Activated CD4-positive, alpha-beta T cell treated with anti-CD3 and anti-CD28 coated beads, Interleukin-2, amount 50 U/mL, for 1 hour (primary cell): ENCODE data around the gene ZC3H11A.
A peak's percentile ranks its signal among the peaks of the same experiment; 100 is the strongest.
"Not testable (repeated sequence)": the region's sequence is repeated elsewhere in the genome, so short reads cannot be mapped to it uniquely, and the experiment has no call there.

ENCODE experiments used
- DNase-seq: peaks from one replicate; pipeline ENCODE4 v3.0.0-alpha.2; 2020

Gene ZC3H11A

DNA sequence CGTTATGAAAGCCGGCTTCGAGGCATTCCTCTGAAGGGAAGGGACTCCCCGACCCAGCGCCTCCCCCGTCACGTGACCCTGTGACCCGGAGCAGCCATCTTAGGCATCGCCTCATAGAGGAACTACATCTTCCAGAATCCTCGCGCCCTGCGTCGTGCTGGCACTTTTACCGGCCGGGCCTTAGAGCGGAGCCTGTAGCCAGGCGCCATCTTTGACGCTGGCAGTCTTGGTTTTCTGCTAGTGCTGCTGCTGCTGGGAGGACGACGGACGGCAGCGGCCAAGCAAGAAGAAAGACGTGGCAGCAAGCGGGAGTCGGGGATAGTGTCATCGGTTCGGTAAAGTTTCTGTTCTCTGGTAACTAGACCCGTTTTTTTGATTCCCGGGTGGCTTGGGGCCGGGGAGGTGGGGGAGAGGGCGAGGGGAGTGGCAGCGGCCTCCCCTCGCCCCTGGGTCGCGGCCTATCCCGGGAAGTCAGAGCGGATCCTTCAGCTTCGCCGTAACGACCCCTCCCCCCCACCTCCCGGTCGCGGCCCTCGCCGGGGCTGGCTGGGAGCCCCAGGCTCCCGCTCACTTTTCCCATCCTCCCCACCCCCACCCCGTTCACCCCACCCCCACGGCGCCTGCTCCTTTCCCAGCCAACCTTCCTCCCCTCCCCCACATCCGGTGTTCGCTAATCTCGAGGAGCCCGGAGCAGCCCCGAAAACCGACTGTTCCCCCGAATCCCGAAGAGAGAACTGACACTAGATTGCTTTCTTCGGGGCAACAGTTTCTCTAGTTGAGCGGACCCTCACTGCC is at the start of gene ZC3H11A, which contains the start of gene ZBED6:
TSS of gene ZC3H11A (plus strand) at position 183 of the 795 bp plus-strand sequence. CDS start 21,448 bp downstream, outside the sequence.
TSS of gene ZBED6 (plus strand) at position 183 of the 795 bp plus-strand sequence. CDS start 1,900 bp downstream, outside the sequence.
- peak; percentile 98 for DNase-seq

DNA sequence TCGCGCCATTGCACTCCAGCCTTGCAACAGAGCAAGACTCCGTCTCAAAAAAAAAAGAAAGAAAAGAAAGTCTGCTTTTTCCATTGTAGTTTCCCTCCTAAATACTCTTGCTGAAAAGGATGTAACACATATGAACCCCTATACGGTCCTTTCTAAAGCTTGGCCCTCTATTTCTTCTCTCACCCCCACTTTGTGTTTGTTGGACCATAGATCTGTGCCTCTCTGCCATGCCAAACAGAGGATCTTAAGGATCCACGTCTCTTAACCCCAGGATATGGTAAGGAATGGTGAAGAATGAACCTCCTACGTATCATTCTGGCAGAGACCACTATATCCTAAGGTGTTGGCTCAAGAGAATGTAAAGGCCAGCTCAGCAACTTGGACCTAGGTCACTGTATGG is 49.1 kb upstream of the ZC3H11A start:
- no peak for DNase-seq

DNA sequence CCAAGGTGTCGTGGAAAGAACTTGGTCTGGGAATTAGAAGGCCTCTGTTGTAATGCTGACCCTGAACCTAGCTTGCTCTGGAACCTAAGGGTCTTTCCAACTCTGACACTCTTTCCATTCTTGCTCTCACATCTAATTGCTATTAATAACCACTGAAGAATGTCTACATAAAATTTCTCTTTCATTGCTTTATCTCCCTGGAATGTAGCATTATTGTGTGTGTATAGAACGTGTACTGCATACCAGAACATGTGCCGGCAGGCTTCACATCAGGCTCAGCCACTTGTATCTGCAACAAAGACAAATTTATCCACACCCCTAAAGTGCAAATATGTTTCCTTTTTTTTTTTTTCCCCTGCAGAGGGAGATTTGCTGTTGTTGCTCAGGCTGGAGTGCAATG is 44.4 kb upstream of the ZC3H11A start:
- DNase-seq, result no peak

DNA sequence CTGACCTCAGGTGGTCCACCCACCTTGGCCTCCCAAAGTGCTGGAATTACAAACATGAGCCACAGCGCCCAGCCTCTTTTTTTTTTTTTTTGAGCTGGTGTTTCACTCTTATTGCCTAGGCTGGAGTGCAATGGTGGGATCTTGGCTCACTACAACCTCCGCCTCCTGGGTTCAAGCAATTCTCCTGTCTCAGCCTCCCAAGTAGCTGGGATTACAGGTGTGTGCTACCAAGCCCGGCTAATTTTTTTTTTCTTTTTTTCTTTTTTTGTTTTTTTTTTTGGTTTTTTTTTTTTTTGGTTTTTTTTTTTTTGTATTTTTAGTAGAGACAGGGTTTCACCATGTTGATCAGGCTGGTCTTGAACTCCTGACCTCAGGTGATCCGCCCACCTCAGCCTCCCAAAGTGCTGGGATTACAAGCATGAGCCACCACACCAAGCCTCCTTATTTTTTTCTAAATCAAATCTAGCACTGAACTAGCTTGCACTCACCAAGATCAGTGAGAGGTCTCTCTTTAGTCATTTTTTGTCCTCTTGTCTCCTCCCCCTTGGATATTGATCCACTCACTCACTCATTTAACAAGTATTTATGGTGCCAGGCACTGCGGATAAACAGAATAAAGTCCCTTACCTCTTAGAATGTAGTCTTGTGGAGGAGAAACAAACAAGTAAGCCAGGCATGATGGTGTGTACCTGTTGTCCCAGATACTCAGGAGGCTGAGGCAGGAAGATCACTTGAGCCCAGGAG is 43.6 kb upstream of the ZC3H11A start:
- not testable (repeated sequence) for DNase-seq

DNA sequence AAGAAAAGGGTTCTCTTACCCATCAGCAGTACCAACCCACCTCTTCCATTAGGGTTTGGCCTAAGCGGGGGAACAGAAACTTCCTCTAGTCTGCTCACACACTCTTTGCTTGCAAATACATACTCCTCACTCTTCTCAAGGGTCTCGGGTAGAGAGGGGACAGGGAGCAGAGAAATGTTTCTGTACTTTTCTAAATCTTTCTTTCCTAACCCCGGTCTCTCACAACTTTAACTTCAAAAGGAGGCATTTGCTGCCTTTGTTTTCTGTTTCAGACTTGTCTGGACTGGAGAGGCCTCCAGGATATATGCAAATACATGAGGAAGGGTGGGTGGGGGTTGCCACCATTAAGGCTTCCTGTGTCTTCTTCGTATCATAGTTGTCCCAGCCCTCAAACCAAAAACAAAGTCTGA is 41.0 kb upstream of the ZC3H11A start:
- DNase-seq, result peak; percentile 7

DNA sequence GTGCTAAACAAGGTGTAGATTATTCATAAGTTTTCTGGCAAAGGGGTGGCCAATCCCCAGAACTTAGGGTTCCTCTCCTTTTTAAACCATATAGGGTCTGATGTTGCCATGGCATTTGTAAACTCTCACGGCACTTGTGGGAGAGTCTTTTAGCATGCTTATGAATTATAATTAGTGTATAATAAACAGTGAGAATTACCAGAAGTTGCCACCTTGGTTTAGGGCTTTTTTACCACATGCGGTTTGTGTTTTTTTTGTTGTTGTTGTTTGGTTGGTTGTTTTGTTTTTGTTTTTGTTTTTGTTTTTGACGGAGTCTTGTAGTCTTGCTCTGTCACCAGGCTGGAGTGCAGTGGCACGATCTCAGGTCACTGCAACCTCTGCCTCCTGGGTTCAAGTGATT is 39.4 kb upstream of the ZC3H11A start:
- DNase-seq, result no peak

DNA sequence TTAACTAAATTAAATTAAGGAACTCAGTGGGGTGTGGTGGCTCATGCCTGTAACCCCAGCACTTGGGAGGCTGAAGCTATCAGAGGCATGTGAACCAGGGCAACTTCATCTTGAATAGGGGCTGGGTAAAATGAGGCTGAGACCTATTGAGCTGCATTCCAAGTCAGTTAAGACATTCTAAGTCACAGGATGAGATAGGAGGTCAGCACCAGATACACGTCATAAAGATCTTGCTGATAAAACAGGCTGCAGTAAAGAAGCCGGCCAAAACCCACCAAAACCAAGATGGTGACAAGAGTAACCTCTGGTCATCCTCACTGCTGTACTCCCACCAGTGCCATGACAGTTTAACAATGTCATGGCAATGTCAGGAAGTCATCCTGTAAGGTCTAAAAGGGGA is 36.7 kb upstream of the ZC3H11A start:
- not testable (repeated sequence) for DNase-seq

DNA sequence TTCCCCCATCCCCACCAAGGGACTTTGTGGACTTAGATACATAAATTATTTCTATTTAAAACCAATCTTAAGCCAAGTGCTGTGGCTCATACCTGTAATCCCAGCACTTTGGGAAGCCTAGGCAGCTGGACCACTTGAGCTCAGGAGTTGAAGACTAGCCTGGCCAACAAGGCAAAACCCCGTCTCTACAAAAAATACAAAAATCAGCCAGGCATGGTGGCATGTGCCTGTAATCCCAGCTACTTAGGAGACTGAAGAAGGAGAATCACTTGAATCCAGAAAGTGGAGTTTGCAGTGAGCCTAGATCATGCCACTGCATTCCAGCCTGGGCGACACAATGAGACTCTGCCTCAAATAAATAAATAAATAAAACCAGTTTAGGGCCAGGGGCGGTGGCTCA is 34.9 kb upstream of the ZC3H11A start:
- no peak for DNase-seq

DNA sequence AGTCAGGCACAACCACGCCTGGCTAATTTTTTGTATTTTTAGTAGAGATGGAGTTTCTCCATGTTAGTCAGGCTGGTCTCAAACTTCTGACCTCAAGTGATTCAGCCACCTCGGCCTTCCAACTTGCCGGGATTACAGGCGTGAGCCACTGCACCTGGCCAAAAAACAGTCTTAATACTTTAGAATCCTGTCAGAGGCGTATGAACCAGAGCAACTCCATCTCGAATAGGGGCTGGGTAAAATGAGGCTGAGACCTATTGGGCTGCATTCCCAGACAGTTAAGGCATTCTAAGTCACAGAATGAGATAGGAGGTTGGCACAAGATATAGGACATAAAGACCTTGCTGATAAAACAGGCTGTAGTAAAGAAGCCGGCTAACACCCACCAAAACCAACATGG is 33.5 kb upstream of the ZC3H11A start:
- DNase-seq, result not testable (repeated sequence)

DNA sequence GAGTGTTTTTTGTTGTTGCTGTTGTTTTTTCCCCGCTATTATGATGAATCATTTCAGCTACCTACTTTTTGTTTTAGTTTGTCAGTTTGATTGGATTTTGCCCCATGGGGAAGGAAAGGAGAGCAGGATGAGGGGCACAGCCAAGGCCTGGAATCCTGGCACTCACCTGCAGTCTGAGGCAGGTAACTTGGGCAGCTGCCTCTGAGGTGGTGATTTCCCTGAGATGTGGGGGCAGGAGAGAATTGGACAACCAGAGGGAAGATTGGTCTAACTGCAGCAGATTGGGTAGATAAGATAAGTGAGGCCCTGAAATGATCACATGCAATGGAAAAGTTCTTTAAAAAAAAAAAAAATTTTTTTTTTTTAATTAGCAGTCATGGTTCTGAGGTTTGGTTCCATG is 31.9 kb upstream of the ZC3H11A start:
- no peak for DNase-seq

DNA sequence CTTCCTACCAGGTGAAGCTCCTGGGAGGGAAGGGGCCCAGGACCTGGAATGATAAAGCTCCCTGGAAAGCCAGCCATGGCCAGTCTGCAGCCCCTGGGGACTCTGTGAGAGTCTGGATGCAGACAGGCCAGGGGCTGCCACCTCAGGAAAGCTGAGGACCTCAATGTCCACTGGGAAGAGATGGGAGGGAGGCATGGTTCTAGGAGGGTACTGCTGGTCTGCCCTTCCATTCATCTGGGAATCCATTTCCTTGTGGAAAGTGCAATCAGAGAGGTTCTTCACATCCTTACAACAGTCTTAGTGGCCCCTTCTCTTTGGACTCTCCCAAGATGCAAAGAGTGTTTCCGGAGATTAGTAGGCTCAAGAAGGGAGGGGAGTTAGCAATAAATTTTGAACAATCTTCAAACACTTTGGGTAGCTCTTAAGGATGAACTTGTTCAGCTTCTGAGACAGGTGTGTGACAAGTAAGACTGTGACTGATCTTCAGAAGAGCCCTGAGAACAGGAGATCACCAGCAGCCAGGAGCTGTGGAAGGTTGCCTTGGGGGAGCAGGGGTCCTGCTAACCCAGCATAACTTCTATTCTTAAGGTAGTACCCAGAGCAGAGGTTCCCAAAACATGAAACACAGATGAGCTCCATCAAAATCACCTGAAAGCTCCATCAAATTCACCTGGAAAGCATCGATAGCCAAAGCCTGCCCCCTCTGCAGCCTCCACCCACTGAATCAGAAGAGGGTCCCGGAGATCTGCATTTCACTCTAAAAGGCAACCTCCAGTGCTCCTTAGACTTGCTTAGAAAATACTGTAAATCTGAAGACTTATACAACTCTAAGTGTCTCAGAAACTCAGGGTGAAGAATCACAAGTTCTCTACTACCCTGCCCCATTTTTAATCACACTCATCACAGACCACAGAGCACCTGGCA is 31.1 kb upstream of the ZC3H11A start:
- DNase-seq, result peak; percentile 5

DNA sequence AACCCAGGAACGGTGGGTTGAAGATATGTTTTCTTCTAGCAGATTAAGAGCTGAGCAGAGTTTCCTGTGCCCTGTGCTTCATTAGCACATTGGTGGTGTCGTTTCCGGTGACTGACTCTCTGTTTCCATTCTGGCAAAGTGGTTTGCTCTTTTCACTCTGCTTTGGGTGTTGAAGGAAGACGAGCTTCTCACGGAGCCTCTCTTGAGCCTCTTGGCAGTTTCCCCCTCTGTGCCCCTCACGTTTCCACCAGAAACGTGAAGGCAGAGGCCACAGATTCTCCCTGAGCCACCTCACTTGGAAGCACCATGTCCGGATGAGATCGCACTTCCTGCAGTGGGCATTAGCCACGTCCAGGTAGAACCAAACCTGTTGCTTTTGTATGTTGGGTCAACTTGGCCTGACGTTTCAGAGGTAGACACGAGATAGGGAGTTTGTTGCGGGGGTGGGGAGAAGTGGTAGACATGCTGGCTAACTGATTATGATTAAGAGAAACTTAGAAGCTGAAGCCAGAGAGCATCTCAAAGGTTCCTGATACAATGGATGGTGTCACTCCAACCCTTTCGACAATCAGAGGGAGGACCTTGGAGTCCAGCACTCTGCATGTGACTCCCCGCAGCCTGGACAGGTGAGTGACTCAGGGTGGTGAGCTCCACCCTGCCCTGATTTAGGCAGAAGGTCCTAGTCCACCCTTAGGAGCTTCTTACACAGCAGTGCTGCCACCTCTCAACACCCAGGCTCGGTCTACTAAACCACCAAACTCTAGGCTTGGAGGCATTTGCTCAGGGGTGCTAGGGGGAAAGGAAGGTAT is 30.2 kb upstream of the ZC3H11A start, which contains the start of gene LAX1:
TSS of gene LAX1 (plus strand) at position 155 of the 809 bp plus-strand sequence. CDS start at position 538, 383 bp downstream.
- DNase-seq, result peak; percentile 72

DNA sequence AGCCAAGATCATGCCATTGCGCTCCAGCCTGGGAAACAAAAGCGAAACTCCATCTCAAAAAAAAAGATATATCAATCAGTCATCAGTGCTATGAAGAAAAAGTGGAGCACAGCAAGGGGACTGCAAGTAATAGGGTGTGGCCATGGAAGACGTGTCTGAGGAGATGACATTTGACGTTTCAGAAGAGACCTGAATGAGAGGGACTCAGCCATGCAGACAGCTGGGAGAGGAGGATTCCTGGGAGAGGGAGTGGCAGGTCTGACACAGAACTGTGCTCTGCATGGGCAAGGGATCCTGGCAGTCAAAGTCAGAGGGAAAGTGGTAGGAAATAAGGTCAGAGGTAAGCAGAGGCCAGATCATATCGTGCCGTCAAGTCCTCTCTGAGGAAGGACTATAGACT is 27.2 kb upstream of the ZC3H11A start:
- DNase-seq, result no peak

DNA sequence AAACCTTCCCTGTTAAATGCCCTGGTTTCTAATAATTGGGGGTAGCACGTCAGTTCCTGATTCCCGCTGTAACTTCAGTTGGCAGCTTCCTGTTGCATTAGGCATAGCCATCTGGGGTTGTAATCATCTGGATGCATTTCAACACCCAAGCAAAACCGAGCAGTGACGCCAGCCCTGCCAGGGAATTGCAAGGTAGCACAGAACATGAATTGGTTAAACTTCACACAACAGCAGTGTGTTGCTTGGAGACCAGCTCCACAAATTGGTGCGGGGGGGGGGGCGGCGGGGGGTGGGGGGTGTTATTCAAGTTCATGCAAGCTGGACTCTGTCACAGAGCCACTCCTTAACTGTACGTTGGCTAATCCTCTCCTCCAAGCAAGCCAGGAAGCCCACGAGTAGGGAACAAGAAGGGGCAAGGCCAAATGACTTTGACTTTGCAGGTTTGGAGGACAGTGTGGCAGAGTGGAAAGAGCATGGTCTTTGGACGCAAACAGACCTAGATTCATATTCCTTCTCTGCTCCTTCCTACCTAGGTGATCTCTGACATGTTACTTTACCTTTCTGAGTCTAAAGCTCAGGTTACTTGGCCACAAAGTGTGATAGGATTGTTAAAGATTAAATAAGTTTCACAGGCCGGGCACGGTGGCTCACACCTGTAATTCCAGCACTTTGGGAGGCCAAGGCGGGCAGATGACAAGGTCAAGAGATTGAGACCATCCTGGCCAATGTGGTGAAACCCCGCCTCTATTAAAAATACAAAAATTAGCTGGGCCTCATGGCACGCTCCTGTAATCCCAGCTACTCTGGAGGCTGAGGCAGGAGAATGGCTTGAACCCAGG is 25.7 kb upstream of the ZC3H11A start:
- DNase-seq, result no peak

DNA sequence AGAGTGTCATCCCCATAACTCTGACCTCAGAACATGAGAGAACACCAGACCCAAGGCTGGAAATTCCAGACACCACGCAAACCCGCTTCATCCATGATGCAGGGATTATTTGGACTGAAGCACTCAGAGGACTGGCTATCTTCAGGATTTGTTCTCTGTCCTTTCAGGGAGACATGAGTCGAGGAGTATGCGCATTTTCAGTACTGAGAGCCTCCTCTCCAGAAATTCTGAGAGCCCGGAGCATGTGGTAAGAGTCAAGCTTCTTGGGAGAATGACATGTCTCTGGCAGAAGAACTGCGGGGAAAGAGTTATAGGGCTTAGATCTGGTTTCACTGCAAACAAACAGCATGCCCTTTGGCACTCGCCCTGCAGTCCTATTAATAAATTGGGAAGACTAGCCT is 23.5 kb upstream of the ZC3H11A start:
- DNase-seq, result no peak

DNA sequence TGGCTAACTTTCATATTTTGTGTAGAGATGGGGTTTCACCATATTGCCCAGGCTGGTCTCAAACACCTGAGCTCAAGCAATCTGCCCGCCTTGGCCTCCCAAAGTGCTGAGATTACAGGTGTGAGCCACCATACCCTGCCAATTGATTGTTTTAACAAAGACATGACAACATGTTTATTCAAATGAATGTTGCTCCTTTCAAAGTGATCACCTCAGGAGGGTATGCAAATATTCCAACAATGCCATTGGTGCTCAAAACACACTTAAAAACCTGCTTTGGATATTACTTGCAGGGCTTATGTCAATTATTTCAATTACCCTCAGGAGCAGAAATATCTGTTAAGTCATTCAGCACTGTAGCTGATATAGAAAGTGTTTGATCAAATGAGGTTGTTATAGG is 22.6 kb upstream of the ZC3H11A start:
- no peak for DNase-seq

DNA sequence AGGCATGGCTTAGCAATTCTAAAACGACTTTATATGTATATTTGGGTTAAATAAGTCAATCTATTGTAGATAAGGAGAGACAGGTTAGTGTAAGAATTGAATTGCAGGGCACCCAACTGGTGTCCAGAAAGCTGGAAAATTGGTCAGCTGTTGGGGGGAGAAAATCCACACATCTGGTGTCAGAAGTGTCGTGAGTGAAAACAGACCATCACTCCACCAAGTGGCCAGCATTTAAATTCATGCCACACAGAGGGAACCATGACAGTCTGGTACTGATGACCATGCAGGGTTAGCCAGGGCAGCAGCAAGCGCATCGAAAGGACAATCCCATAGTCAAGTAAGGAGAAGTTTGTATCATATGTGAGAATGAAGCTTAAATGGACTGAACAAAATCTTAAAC is 18.8 kb upstream of the ZC3H11A start:
- no peak for DNase-seq

DNA sequence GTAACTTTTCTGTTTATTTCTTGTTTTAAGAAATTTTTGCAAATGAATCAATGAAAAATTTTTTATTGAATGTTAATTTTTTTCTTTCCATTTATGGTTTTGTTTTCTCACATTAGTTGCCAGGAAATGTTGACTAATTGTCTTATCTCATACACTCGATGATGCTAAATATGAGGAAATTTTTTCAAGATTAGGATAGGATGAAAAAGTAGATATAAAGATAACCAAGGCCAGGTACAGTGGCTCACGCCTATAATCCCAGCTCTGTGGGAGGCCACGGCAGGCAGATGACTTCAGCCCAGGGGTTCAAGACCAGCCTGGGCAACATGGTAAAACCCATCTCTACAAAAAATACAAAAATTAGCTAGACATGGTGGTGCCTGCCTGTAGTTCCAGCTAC is 17.8 kb upstream of the ZC3H11A start:
- no peak for DNase-seq

DNA sequence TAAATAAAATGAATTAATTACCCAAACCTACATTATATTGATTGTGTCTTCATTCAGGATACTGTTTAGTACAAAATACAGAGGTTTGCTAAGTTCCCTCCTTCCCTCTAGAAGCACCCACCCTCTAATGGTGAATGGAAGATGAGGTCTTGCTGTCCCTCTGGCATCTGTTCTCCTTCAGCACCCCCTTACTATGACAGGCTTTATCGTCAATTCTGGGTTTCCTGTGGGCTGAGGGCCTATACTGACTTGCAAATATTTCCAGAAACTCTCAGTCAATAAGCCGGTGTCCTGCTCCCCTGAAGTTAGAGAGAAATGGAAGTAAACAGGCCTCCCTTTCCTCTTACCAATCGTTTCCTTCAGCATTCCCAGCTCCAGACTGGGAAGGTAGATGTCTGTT is 17.3 kb upstream of the ZC3H11A start:
- no peak for DNase-seq

DNA sequence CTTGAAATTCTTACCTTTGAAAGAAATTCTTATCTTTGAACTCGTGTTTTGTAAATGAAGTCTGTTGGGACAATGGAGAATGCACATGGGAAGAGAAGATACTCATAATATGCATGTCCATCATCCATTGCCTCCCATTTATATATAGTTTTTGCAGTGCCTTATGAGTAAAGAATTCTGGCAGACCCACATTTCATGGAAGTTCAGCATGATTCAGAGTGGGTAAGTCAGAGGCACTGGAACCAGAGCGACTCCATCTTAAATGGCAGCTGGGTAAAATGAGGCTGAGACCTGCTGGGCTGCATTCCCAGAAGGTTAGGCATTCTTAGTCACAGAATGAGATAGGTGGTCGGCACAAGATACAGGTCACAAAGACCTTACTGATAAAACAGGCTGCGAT is 16.6 kb upstream of the ZC3H11A start:
- no peak for DNase-seq

DNA sequence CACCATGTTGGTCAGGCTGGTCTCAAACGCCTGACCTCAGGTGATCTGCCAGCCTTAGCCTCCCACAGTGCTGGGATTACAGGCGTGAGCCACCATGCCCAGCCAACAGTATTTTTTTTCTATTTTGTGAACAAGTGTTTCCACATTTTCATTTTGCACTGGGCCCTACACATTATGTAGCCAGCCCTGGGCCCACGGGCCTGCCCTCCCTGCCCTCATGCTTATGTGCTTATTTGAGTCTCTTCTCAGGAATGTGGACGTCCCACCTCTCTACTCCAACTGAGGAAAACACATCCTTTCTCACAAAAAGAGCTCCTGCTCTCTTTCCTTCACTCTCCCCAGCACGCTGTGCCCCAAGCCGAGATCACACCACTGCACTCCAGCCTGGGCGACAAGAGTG is 13.5 kb upstream of the ZC3H11A start:
- no peak for DNase-seq
